Epidermal melanocyte (primary cell): ENCODE results near the gene HLA-G.
"Not testable (repeated sequence)": the region's sequence is repeated elsewhere in the genome, so short reads cannot be mapped to it uniquely, and the experiment has no call there.

Source experiments
- DNase-seq: peaks from one replicate; pipeline ENCODE4 v3.0.0; 2011; ENCODE audit warnings: low spot score; ENCODE audit not compliant: insufficient read length

HLA-G gene

GRCh38 chr6:29870104-29870503 lies 42.5 kb downstream of the HLA-G start:
- DNase-seq: no peak

GRCh38 chr6:29872791-29873190 lies 45.2 kb downstream of the HLA-G start:
- DNase-seq: no peak

GRCh38 chr6:29875257-29875656 lies 47.6 kb downstream of the HLA-G start:
- DNase-seq: no peak

DNA sequence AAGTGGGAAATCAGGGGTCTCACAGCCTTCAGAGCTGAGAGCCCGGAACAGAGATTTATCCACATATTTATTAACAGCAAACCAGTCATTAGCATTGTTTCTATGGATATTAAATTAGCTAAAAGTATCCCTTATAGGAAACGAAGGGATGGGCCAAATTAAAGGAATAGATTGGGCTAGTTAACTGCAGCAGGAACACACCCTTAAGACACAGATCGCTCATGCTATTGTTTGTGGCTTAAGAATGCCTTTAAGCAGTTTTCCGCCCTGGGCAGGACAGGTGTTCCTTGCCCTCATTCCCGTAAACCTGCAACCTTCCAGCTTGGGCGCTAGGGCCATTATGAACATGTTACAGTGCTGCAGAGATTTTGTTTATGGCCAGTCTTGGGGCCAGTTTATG lies 48.1 kb downstream of the HLA-G start:
- DNase-seq: not testable (repeated sequence)
